OCI-LY3 (cell line): ENCODE measurements around the gene GPC3.

Experiments
- CTCF ChIP-seq: fragments of 200-600, 300-600 bp; sonication (generic); IDR thresholded peaks from 2 replicates; pipeline ENCODE4 v1.5.1; 2014; ENCODE audit warnings: antibody characterized with exemption, low read length, low read depth
- EZH2phosphoT487 ChIP-seq: fragments of 200-600 bp; shearing (Covaris generic); IDR thresholded peaks from 2 replicates; pipeline ENCODE4 v1.6.1; 2018; ENCODE audit warnings: antibody characterized with exemption, mixed run types, low read depth

GRCh38 chrX:133846311-133846710 lies 139.1 kb downstream of the GPC3 start:
- no peak for TF ChIP-seq CTCF
- no peak for TF ChIP-seq EZH2phosphoT487
